Body of pancreas (tissue), 4 donors: ENCODE results near the gene SAPCD2.

Source experiments
- CTCF ChIP-seq, 7 experiments: fragments of 450-650 bp in 4 of 7; fragments of 200-600 bp in 3 of 7; sonication (generic) in 3 of 7; IDR thresholded peaks; one replicate each; pipeline ENCODE4 v1.5.1; 2016 to 2019; ENCODE audit warnings: antibody characterized with exemption in 7 of 7
- POLR2A ChIP-seq, 3 donors: fragments of 450-650 bp; IDR thresholded peaks; one replicate each; pipeline ENCODE4 v1.6.1; 2016; ENCODE audit warnings: antibody characterized with exemption in 3 of 3, mild to moderate bottlenecking in 2 of 3

- TF ChIP-seq CTCF (IDR thresholded peaks at IDR 0.05), result no peak
- no peak for TF ChIP-seq POLR2A (IDR thresholded peaks at IDR 0.05)
Observed at GRCh38 chr9:137022662-137023008, 47.7 kb downstream of the SAPCD2 start.
